Stimulated activated CD8-positive, alpha-beta memory T cell treated with anti-CD3 and anti-CD28 coated beads, Interleukin-7, amount 100 ng/mL, for 1 hour (primary cell): ENCODE measurements around the gene NXPH3.

Experiments used
- DNase-seq, 2 donors: peaks; one replicate each; pipeline ENCODE4 v3.0.0-alpha.2; 2020; ENCODE audit warnings: low read depth in 2 of 2

The NXPH3 gene

DNA sequence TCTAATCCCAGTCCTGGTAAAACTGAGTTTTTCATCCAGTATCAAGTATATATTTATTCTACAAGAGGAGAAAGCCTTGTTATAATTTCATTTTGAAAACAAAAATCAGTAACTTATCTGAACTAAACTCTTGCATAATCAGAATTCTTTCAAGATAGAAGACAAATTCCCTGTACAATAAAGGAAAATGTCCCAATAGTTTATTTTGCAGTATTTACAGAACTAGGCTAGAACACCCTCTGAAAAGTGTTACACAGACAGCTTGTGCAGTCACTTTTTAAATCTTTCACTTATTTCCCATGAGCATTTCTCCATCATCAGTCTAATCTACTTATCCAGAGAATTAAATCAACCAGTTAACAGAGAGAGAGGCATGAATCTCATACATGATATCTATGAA, 53.8 kb downstream of the NXPH3 start:
- DNase-seq: no peak

- DNase-seq: no peak
Observed at GRCh38 chr17:49630113-49630900, 54.6 kb downstream of the NXPH3 start.

DNA sequence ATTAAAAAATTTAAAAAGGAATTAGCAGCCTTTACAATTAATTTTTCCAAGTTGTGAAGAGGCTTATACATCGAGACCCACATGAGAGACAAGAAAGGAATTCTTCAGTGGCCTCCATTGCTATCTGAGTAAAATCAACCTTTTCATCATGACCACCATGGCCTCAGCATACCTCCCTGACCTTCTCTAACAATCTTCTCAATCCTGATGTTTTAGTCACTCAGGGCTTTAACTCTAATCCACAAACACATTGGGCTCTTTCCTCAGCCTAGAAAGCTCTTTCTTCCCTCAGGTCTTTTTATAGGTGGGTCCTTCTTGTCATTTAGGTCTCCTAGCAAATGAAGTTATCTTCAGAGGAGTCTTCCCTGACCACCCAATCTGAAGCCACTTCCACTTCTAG, 55.8 kb downstream of the NXPH3 start:
- no peak for DNase-seq
